GM12875 (cell line): Measurements from ENCODE around the gene VPS13D.

ENCODE experiments used
- H3K4me3 ChIP-seq: one replicate; pipeline ENCODE4 v1.5.1; 2011; ENCODE audit warnings: low read depth, low read length, control low read depth
- CTCF ChIP-seq: IDR thresholded peaks from 2 replicates; pipeline ENCODE4 v1.5.1; 2011; ENCODE audit warnings: low read depth, mild to moderate bottlenecking, control low read depth, inconsistent platforms, low read length, moderate library complexity, borderline replicate concordance; ENCODE audit not compliant: insufficient read depth

Gene VPS13D

GRCh38 chr1:12231276-12231595 is 1.4 kb downstream of the VPS13D start:
- H3K4me3 ChIP-seq, result peak overlapping the region; percentile 94
- TF ChIP-seq CTCF, result no peak

GRCh38 chr1:12232221-12232620 is 2.4 kb downstream of the VPS13D start:
- no peak for TF ChIP-seq CTCF
- H3K4me3 ChIP-seq, result no peak overlapping the region

GRCh38 chr1:12244078-12244477 is 14.2 kb downstream of the VPS13D start:
- 0 out of 2 replicates have a peak, but pooled peaks have one; percentile 29 for TF ChIP-seq CTCF
- H3K4me3 ChIP-seq, result no peak overlapping the region

GRCh38 chr1:12244585-12244984 is 14.8 kb downstream of the VPS13D start:
- TF ChIP-seq CTCF, result no peak
- H3K4me3 ChIP-seq, result no peak overlapping the region

GRCh38 chr1:12245116-12245515 is 15.3 kb downstream of the VPS13D start:
- TF ChIP-seq CTCF, result no peak
- H3K4me3 ChIP-seq, result no peak overlapping the region

- no peak for TF ChIP-seq CTCF
Measured at GRCh38 chr1:12245733-12246132, 15.9 kb downstream of the VPS13D start.

GRCh38 chr1:12246584-12246983 is 16.8 kb downstream of the VPS13D start:
- no peak overlapping the region for H3K4me3 ChIP-seq
- TF ChIP-seq CTCF, result no peak

More at GRCh38 chr1:12245733-12246132, 15.9 kb downstream of the VPS13D start:
- H3K4me3 ChIP-seq, result no peak overlapping the region
